Skeletal muscle tissue (tissue), 4 donors: ENCODE data around the gene RABL2B. TPM values are rescaled to one million over a fixed set of nuclear protein-coding genes. Genes with fewer than 3 reads are reported as not detected.
A peak's percentile ranks its signal among the peaks of the same experiment; 100 is the strongest.

Experiments used
- H3K27ac ChIP-seq: one replicate; pipeline ENCODE4 v1.7.0; 2013; ENCODE audit warnings: mild to moderate bottlenecking, low read depth, low read length, inconsistent platforms
- H3K27me3 ChIP-seq, 3 donors: one replicate each; pipeline ENCODE4 v1.7.0; 2013; ENCODE audit warnings: low read length in 3 of 3; ENCODE audit not compliant: control insufficient read depth in 3 of 3, insufficient read depth in 3 of 3
- H3K36me3 ChIP-seq, 3 donors: one replicate each; pipeline ENCODE4 v1.7.0; 2013; ENCODE audit warnings: low read length in 3 of 3; ENCODE audit not compliant: control insufficient read depth in 3 of 3, insufficient read depth in 3 of 3
- H3K4me1 ChIP-seq, 3 donors: one replicate each; pipeline ENCODE4 v1.7.0; 2013; ENCODE audit warnings: low read length in 3 of 3, mild to moderate bottlenecking in 3 of 3; ENCODE audit not compliant: control insufficient read depth in 3 of 3, insufficient read depth in 3 of 3
- H3K4me3 ChIP-seq, 3 donors: one replicate each; pipeline ENCODE4 v1.7.0; 2013; ENCODE audit warnings: low read length in 3 of 3
- H3K9ac ChIP-seq, 3 donors: one replicate each; pipeline ENCODE4 v1.7.0; 2013; ENCODE audit warnings: low read length in 3 of 3, mild to moderate bottlenecking in 3 of 3, moderate library complexity in 2 of 3, low read depth in 1 of 3
- H3K9me3 ChIP-seq, 3 donors: one replicate each; pipeline ENCODE4 v1.7.0; 2013; ENCODE audit warnings: low read length in 3 of 3; ENCODE audit not compliant: control insufficient read depth in 3 of 3
- total RNA-seq: library from RNA; depleted of rRNA; stranded (reverse); fragments of >200 nt; gene quantifications from one replicate; pipeline ENCODE4 v1.2.3, GENCODE V29; 2014
- donor health status: Osteomylitis.

RABL2B gene
- total RNA-seq, 1 donor from 2014 or later, result 3.7 TPM

GRCh38 chr22:50724616-50725015 lies 58.8 kb downstream of the RABL2B start:
- peaks cover 10 to 28% (median 12%) of the 10 kb centered on the region in 3 donors for H3K27me3 ChIP-seq
- peaks cover 0 to 10% (median 5%) of the 10 kb centered on the region in 3 donors for H3K36me3 ChIP-seq
- H3K9ac ChIP-seq, result no peak overlapping the region
- no peak overlapping the region for H3K4me3 ChIP-seq
- H3K4me1 ChIP-seq, result peaks cover 5 to 32% (median 9%) of the 10 kb centered on the region in 3 donors
- H3K27ac ChIP-seq, result no peak overlapping the region
- H3K9me3 ChIP-seq, result no peaks in the 10 kb centered on the region

GRCh38 chr22:50723991-50724390 lies 59.4 kb downstream of the RABL2B start:
- no peak overlapping the region for H3K4me3 ChIP-seq
- no peak overlapping the region for H3K9ac ChIP-seq
- H3K27me3 ChIP-seq, result peaks cover 7 to 25% (median 10%) of the 10 kb centered on the region in 3 donors
- peaks cover 5 to 31% (median 9%) of the 10 kb centered on the region in 3 donors for H3K4me1 ChIP-seq
- H3K36me3 ChIP-seq, result peaks cover 0 to 10% (median 5%) of the 10 kb centered on the region in 3 donors
- no peaks in the 10 kb centered on the region for H3K9me3 ChIP-seq
- no peak overlapping the region for H3K27ac ChIP-seq

DNA sequence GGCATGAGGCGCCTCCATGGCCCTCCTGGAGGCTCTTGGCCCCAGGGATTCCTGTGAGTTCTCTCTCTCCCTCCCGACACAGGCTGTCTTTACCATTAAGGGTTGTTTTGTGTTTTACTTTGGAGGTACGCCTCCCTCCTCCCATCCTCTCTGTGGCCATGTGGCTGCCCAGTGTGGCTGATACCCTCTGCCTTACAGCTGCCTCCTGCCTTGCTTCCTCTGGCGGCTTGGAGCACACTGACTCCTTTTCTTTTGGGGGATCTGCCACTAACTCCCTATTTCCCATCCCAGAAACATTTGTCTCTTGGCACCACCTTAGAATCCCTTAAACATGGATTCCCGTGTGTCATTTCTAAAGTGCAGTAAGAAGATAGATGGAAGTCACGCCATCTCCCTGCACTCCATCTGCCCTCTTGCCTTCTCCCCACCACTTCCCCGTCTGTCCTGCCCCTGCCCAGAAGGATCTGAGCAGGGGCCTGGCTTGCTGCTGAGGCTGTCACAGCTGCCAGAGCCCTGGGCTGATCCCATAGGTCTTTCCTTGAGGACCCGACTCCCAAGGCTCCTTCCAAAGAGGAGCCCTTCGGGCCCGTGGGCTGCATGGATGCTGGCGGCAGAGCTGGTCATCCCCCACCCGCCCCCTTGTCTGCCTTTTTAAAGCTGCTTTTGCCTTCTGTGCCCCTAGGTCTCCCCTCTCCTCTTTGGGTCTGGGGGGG lies 60.6 kb downstream of the RABL2B start:
- H3K36me3 ChIP-seq, result peaks cover 0 to 10% (median 5%) of the 10 kb centered on the region in 3 donors
- peaks cover 9 to 33% (median 12%) of the 10 kb centered on the region in 3 donors for H3K4me1 ChIP-seq
- H3K4me3 ChIP-seq, result no peak overlapping the region
- no peak overlapping the region for H3K9ac ChIP-seq
- no peaks in the 10 kb centered on the region for H3K9me3 ChIP-seq
- H3K27ac ChIP-seq, result no peak overlapping the region
- H3K27me3 ChIP-seq, result peaks cover 7 to 22% (median 10%) of the 10 kb centered on the region in 3 donors

GRCh38 chr22:50722048-50722701 lies 61.3 kb downstream of the RABL2B start:
- H3K27ac ChIP-seq, result no peak overlapping the region
- H3K27me3 ChIP-seq, result peaks cover 7 to 24% (median 10%) of the 10 kb centered on the region in 3 donors
- H3K9me3 ChIP-seq, result no peaks in the 10 kb centered on the region
- peaks cover 14 to 38% (median 17%) of the 10 kb centered on the region in 3 donors for H3K4me1 ChIP-seq
- H3K9ac ChIP-seq, result no peak overlapping the region
- no peak overlapping the region for H3K4me3 ChIP-seq
- H3K36me3 ChIP-seq, result peaks cover 0 to 10% (median 5%) of the 10 kb centered on the region in 3 donors

DNA sequence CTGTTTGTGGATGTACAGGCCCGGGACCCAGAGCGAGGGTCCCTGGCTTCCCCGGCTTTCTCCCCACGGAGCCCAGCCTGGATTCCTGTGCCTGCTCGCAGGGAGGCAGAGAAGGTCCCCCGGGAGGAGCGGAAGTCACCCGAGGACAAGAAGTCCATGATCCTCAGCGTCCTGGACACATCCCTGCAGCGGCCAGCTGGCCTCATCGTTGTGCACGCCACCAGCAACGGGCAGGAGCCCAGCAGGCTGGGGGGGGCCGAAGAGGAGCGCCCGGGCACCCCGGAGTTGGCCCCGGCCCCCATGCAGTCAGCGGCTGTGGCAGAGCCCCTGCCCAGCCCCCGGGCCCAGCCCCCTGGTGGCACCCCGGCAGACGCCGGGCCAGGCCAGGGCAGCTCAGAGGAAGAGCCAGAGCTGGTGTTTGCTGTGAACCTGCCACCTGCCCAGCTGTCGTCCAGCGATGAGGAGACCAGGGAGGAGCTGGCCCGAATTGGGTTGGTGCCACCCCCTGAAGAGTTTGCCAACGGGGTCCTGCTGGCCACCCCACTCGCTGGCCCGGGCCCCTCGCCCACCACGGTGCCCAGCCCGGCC lies 62.1 kb downstream of the RABL2B start:
- Histone ChIP-seq H3K4me3 (peak overlapping the region in 1 of 3 donors; percentile 13), H3K9me3 (no peaks in the 10 kb centered on the region), H3K27ac (no peak overlapping the region), H3K4me1 (peaks cover 14 to 32% (median 17%) of the 10 kb centered on the region in 3 donors), H3K36me3 (peaks cover 0 to 6% (median 5%) of the 10 kb centered on the region in 3 donors), H3K27me3 (peaks cover 7 to 24% (median 10%) of the 10 kb centered on the region in 3 donors), H3K9ac (peak overlapping the region in 1 of 3 donors; percentile 25)

GRCh38 chr22:50720301-50721256 lies 62.9 kb downstream of the RABL2B start:
- H3K4me3 ChIP-seq, result peak overlapping the region in 1 of 3 donors; percentile 13
- peak overlapping the region in 1 of 3 donors; percentile 25 for H3K9ac ChIP-seq
- H3K4me1 ChIP-seq, result peaks cover 14 to 30% (median 17%) of the 10 kb centered on the region in 3 donors
- H3K9me3 ChIP-seq, result no peaks in the 10 kb centered on the region
- peaks cover 7 to 24% (median 10%) of the 10 kb centered on the region in 3 donors for H3K27me3 ChIP-seq
- no peak overlapping the region for H3K27ac ChIP-seq
- peaks cover 0 to 5% (median 5%) of the 10 kb centered on the region in 3 donors for H3K36me3 ChIP-seq

GRCh38 chr22:50719814-50720300 lies 63.6 kb downstream of the RABL2B start:
- peaks cover 14 to 28% (median 17%) of the 10 kb centered on the region in 3 donors for H3K4me1 ChIP-seq
- H3K4me3 ChIP-seq, result no peak overlapping the region

GRCh38 chr22:50718352-50718709 lies 65.1 kb downstream of the RABL2B start:
- Histone ChIP-seq H3K9me3 (no peaks in the 10 kb centered on the region), H3K4me1 (peaks cover 19 to 30% (median 23%) of the 10 kb centered on the region in 3 donors), H3K4me3 (no peak overlapping the region), H3K9ac (no peak overlapping the region), H3K27ac (no peak overlapping the region), H3K36me3 (no peaks in the 10 kb centered on the region), H3K27me3 (peaks cover 7 to 24% (median 11%) of the 10 kb centered on the region in 3 donors)

More at GRCh38 chr22:50719814-50720300, 63.6 kb downstream of the RABL2B start:
- H3K36me3 ChIP-seq, result peaks cover 0 to 5% (median 3%) of the 10 kb centered on the region in 3 donors
- H3K9me3 ChIP-seq, result no peaks in the 10 kb centered on the region
- H3K9ac ChIP-seq, result no peak overlapping the region
- no peak overlapping the region for H3K27ac ChIP-seq
- peaks cover 7 to 24% (median 9%) of the 10 kb centered on the region in 3 donors for H3K27me3 ChIP-seq
